HUES48 (cell line): ENCODE measurements around the gene PRSS50.

ENCODE experiments used
- H3K27ac ChIP-seq: one replicate; pipeline ENCODE4 v1.7.0; 2013; ENCODE audit warnings: low read depth, low read length, inconsistent platforms
- H3K27me3 ChIP-seq: 2 replicates; pipeline ENCODE4 v1.6.1; 2013; ENCODE audit warnings: mild to moderate bottlenecking, low read length; ENCODE audit not compliant: control insufficient read depth, insufficient read depth
- H3K36me3 ChIP-seq: 2 replicates; pipeline ENCODE4 v1.6.1; 2013; ENCODE audit warnings: low read length; ENCODE audit not compliant: control insufficient read depth, insufficient read depth
- H3K4me1 ChIP-seq: 2 replicates; pipeline ENCODE4 v1.6.1; 2013; ENCODE audit warnings: mild to moderate bottlenecking, low read length; ENCODE audit not compliant: control insufficient read depth, insufficient read depth
- H3K4me3 ChIP-seq: 2 replicates; pipeline ENCODE4 v1.5.1; 2013; ENCODE audit warnings: mild to moderate bottlenecking, low read depth, low read length
- H3K9ac ChIP-seq: 2 replicates; pipeline ENCODE4 v1.6.1; 2013; ENCODE audit warnings: mild to moderate bottlenecking, low read depth, low read length, moderate library complexity
- H3K9me3 ChIP-seq: 2 replicates; pipeline ENCODE4 v1.6.1; 2013; ENCODE audit warnings: low read length; ENCODE audit not compliant: control insufficient read depth, insufficient read depth

The PRSS50 gene

GRCh38 chr3:46713050-46713897 is 4.4 kb downstream of the PRSS50 start:
- no peak overlapping the region for H3K27ac ChIP-seq
- no peak overlapping the region for H3K9ac ChIP-seq

GRCh38 chr3:46712191-46713049 is 5.2 kb downstream of the PRSS50 start:
- Histone ChIP-seq H3K36me3 (no peaks in the 10 kb centered on the region), H3K4me3 (no peak overlapping the region), H3K27ac (no peak overlapping the region), H3K9me3 (no peaks in the 10 kb centered on the region), H3K27me3 (no peaks in the 10 kb centered on the region), H3K9ac (no peak overlapping the region), H3K4me1 (no peaks in the 10 kb centered on the region)

More at GRCh38 chr3:46713050-46713897, 4.4 kb downstream of the PRSS50 start:
- H3K36me3 ChIP-seq, result no peaks in the 10 kb centered on the region
- no peaks in the 10 kb centered on the region for H3K9me3 ChIP-seq
- no peaks in the 10 kb centered on the region for H3K4me1 ChIP-seq
- no peaks in the 10 kb centered on the region for H3K27me3 ChIP-seq
- H3K4me3 ChIP-seq, result no peak overlapping the region

- H3K9ac ChIP-seq, result no peak overlapping the region
- H3K27me3 ChIP-seq, result no peaks in the 10 kb centered on the region
- no peak overlapping the region for H3K4me3 ChIP-seq
- H3K27ac ChIP-seq, result no peak overlapping the region
- H3K36me3 ChIP-seq, result no peaks in the 10 kb centered on the region
- H3K9me3 ChIP-seq, result no peaks in the 10 kb centered on the region
- no peaks in the 10 kb centered on the region for H3K4me1 ChIP-seq
Measured at GRCh38 chr3:46711760-46712159, 5.9 kb downstream of the PRSS50 start.

GRCh38 chr3:46711305-46711704 is 6.4 kb downstream of the PRSS50 start:
- H3K4me1 ChIP-seq, result no peaks in the 10 kb centered on the region
- no peaks in the 10 kb centered on the region for H3K9me3 ChIP-seq
- no peak overlapping the region for H3K4me3 ChIP-seq
- H3K36me3 ChIP-seq, result no peaks in the 10 kb centered on the region
- no peak overlapping the region for H3K9ac ChIP-seq
- H3K27ac ChIP-seq, result no peak overlapping the region
- no peaks in the 10 kb centered on the region for H3K27me3 ChIP-seq

- Histone ChIP-seq H3K9me3 (no peaks in the 10 kb centered on the region), H3K4me1 (no peaks in the 10 kb centered on the region), H3K27ac (no peak overlapping the region), H3K4me3 (no peak overlapping the region), H3K36me3 (no peaks in the 10 kb centered on the region), H3K27me3 (no peaks in the 10 kb centered on the region), H3K9ac (no peak overlapping the region)
Measured at GRCh38 chr3:46710671-46711295, 6.9 kb downstream of the PRSS50 start.

GRCh38 chr3:46710229-46710628 is 7.4 kb downstream of the PRSS50 start:
- Histone ChIP-seq H3K27ac (no peak overlapping the region), H3K4me1 (no peaks in the 10 kb centered on the region), H3K9me3 (no peaks in the 10 kb centered on the region)

GRCh38 chr3:46709721-46710120 is 7.9 kb downstream of the PRSS50 start:
- H3K36me3 ChIP-seq, result no peaks in the 10 kb centered on the region
- H3K4me3 ChIP-seq, result no peak overlapping the region
- H3K4me1 ChIP-seq, result no peaks in the 10 kb centered on the region
- H3K9ac ChIP-seq, result no peak overlapping the region
- H3K27ac ChIP-seq, result no peak overlapping the region
- no peaks in the 10 kb centered on the region for H3K9me3 ChIP-seq
- H3K27me3 ChIP-seq, result no peaks in the 10 kb centered on the region

More at GRCh38 chr3:46710229-46710628, 7.4 kb downstream of the PRSS50 start:
- Histone ChIP-seq H3K36me3 (no peaks in the 10 kb centered on the region), H3K9ac (no peak overlapping the region), H3K4me3 (no peak overlapping the region), H3K27me3 (no peaks in the 10 kb centered on the region)

- no peak overlapping the region for H3K27ac ChIP-seq
- H3K9ac ChIP-seq, result no peak overlapping the region
- H3K27me3 ChIP-seq, result no peaks in the 10 kb centered on the region
- H3K36me3 ChIP-seq, result no peaks in the 10 kb centered on the region
- no peaks in the 10 kb centered on the region for H3K9me3 ChIP-seq
- no peaks in the 10 kb centered on the region for H3K4me1 ChIP-seq
- H3K4me3 ChIP-seq, result no peak overlapping the region
Measured at GRCh38 chr3:46709157-46709654, 8.5 kb downstream of the PRSS50 start.

GRCh38 chr3:46708401-46709156 is 9.1 kb downstream of the PRSS50 start:
- no peaks in the 10 kb centered on the region for H3K4me1 ChIP-seq
- no peak overlapping the region for H3K9ac ChIP-seq
- no peaks in the 10 kb centered on the region; the same call in 1 of the 2 replicates for H3K27me3 ChIP-seq
- H3K27ac ChIP-seq, result no peak overlapping the region
- no peaks in the 10 kb centered on the region for H3K36me3 ChIP-seq
- no peak overlapping the region for H3K4me3 ChIP-seq
- H3K9me3 ChIP-seq, result no peaks in the 10 kb centered on the region

- H3K9me3 ChIP-seq, result no peaks in the 10 kb centered on the region
- no peaks in the 10 kb centered on the region for H3K4me1 ChIP-seq
- peaks cover under 1% of the 10 kb centered on the region; the same call in 1 of the 2 replicates for H3K27me3 ChIP-seq
- H3K9ac ChIP-seq, result no peak overlapping the region
- H3K36me3 ChIP-seq, result no peaks in the 10 kb centered on the region
- H3K27ac ChIP-seq, result no peak overlapping the region
- H3K4me3 ChIP-seq, result no peak overlapping the region
Measured at GRCh38 chr3:46707601-46708011, 10.1 kb downstream of the PRSS50 start.
